OCI-LY3 (cell line): ENCODE measurements around the gene DIAPH2.

Experiments used
- CTCF ChIP-seq: fragments of 200-600, 300-600 bp; sonication (generic); IDR thresholded peaks from 2 replicates; pipeline ENCODE4 v1.5.1; 2014; ENCODE audit warnings: antibody characterized with exemption, low read length, low read depth
- EZH2phosphoT487 ChIP-seq: fragments of 200-600 bp; shearing (Covaris generic); IDR thresholded peaks from 2 replicates; pipeline ENCODE4 v1.6.1; 2018; ENCODE audit warnings: antibody characterized with exemption, mixed run types, low read depth

- TF ChIP-seq CTCF (no peak), EZH2phosphoT487 (no peak)
These were observed 30.8 kb downstream of the DIAPH2 start for GRCh38 chrX:96715481-96715880.
